ENCODE results near the gene ADGRF5.

The ADGRF5 gene

DNA sequence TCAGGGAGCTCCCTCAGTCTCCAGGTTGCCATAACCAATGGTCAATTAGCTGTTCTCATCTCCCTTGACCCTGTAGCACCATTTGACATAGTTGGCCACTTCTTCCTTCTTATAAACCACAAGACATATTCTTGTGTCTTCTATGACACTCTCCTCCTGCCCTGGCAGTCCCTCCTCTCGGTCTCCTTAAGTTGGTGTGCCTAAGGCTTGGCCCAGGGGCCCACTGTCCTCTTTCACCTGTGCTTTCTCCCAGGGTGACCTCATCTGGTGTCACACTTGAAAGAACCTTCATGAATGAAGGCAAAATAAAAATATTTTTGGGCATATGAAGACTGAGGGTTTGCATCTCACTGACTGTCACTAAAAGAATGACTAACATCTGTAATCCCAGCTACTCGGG, 9.7 kb upstream of the ADGRF5 start:
- Histone ChIP-seq H3K27me3 (replicated peaks in 2 of 5; ENCODE audit: control insufficient read depth in 4 of 5, insufficient read depth in 5 of 5, low read length in 4 of 5) (no peaks in the 10 kb centered on the region), H3K36me3 (ENCODE audit: control insufficient read depth in 4 of 4, insufficient read depth in 4 of 4, low read length in 3 of 4) (no peaks in the 10 kb centered on the region), H3K9me3 (ENCODE audit: control extremely low read depth in 1 of 5, control insufficient read depth in 4 of 5, insufficient read depth in 2 of 5, low read depth in 1 of 5, low read length in 4 of 5) (no peaks in the 10 kb centered on the region), H3K4me3 (ENCODE audit: control insufficient read depth in 1 of 7, extremely low read depth in 1 of 7, insufficient read depth in 4 of 7, low read depth in 2 of 7, low read length in 6 of 7) (no peak overlapping the region), H3K4me1 (ENCODE audit: control extremely low read depth in 1 of 4, control insufficient read depth in 4 of 4, insufficient read depth in 4 of 4, low read length in 3 of 4) (no peaks in the 10 kb centered on the region), H3K27ac (ENCODE audit: insufficient read depth in 1 of 2, low read depth in 1 of 2, low read length in 2 of 2, poor library complexity in 1 of 2, severe bottlenecking in 2 of 2) (no peak overlapping the region)
- CTCF ChIA-PET, result no interaction called here
- POLR2A ChIA-PET, result no interaction called here
- DNase-seq, result no peak
- WGBS (ENCODE audit: insufficient coverage), result 100% methylated on average over 2 of the region's 2 CpGs

- ChIA-PET POLR2A (no interaction called here), CTCF (no interaction called here)
- WGBS (ENCODE audit: insufficient coverage), result 94% methylated on average over 2 of the region's 2 CpGs
- H3K9me3 ChIP-seq (ENCODE audit: control extremely low read depth in 1 of 5, control insufficient read depth in 4 of 5, insufficient read depth in 2 of 5, low read depth in 1 of 5, low read length in 4 of 5), result no peaks in the 10 kb centered on the region
- DNase-seq, result no peak
- no peaks in the 10 kb centered on the region for H3K36me3 ChIP-seq (ENCODE audit: control insufficient read depth in 4 of 4, insufficient read depth in 4 of 4, low read length in 3 of 4)
- H3K4me3 ChIP-seq (ENCODE audit: control insufficient read depth in 1 of 7, extremely low read depth in 1 of 7, insufficient read depth in 4 of 7, low read depth in 2 of 7, low read length in 6 of 7), result no peak overlapping the region
- H3K27ac ChIP-seq (ENCODE audit: insufficient read depth in 1 of 2, low read depth in 1 of 2, low read length in 2 of 2, poor library complexity in 1 of 2, severe bottlenecking in 2 of 2), result no peak overlapping the region
- no peaks in the 10 kb centered on the region for H3K4me1 ChIP-seq (ENCODE audit: control extremely low read depth in 1 of 4, control insufficient read depth in 4 of 4, insufficient read depth in 4 of 4, low read length in 3 of 4)
- no peaks in the 10 kb centered on the region for H3K27me3 ChIP-seq (replicated peaks in 2 of 5; ENCODE audit: control insufficient read depth in 4 of 5, insufficient read depth in 5 of 5, low read length in 4 of 5)
Measured at GRCh38 chr6:46930331-46930730, 8.6 kb upstream of the ADGRF5 start.

GRCh38 chr6:46927066-46927465, 5.3 kb upstream of the ADGRF5 start:
- ChIA-PET CTCF (no interaction called here), POLR2A (no interaction called here)
- Histone ChIP-seq H3K27me3 (replicated peaks in 2 of 5; ENCODE audit: control insufficient read depth in 4 of 5, insufficient read depth in 5 of 5, low read length in 4 of 5) (no peaks in the 10 kb centered on the region), H3K27ac (ENCODE audit: insufficient read depth in 1 of 2, low read depth in 1 of 2, low read length in 2 of 2, poor library complexity in 1 of 2, severe bottlenecking in 2 of 2) (no peak overlapping the region), H3K4me3 (ENCODE audit: control insufficient read depth in 1 of 7, extremely low read depth in 1 of 7, insufficient read depth in 4 of 7, low read depth in 2 of 7, low read length in 6 of 7) (no peak overlapping the region), H3K9me3 (ENCODE audit: control extremely low read depth in 1 of 5, control insufficient read depth in 4 of 5, insufficient read depth in 2 of 5, low read depth in 1 of 5, low read length in 4 of 5) (no peaks in the 10 kb centered on the region), H3K36me3 (ENCODE audit: control insufficient read depth in 4 of 4, insufficient read depth in 4 of 4, low read length in 3 of 4) (no peaks in the 10 kb centered on the region), H3K4me1 (ENCODE audit: control extremely low read depth in 1 of 4, control insufficient read depth in 4 of 4, insufficient read depth in 4 of 4, low read length in 3 of 4) (no peaks in the 10 kb centered on the region)
- no peak for DNase-seq
- WGBS (ENCODE audit: insufficient coverage), result 86% methylated on average over 2 of the region's 5 CpGs

DNA sequence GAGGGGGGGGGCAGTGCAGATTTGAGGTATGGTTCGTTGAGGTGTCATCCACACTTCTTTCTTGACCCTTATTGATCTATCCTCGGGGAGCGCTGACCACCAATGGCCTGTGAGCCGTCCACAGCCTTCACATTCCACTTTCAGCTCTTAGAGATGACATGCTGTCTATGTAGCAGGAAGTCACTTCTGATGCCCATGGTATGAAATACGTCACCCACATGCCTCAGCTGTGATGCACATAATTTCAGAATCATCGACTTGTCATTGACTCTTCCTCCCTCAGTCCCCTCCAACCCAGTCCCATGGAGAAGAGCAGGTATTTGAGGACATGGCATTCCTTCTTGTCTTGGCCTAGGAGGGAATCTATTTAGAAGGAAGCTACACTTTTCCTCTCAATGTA, 4.7 kb upstream of the ADGRF5 start:
- CTCF ChIA-PET, result no interaction called here
- WGBS (ENCODE audit: insufficient coverage), result 100% methylated on average over 4 of the region's 6 CpGs

GRCh38 chr6:46925563-46926253, 4.0 kb upstream of the ADGRF5 start:
- DNase-seq, result no peak
- Histone ChIP-seq H3K36me3 (ENCODE audit: control insufficient read depth in 4 of 4, insufficient read depth in 4 of 4, low read length in 3 of 4) (no peaks in the 10 kb centered on the region), H3K4me1 (ENCODE audit: control extremely low read depth in 1 of 4, control insufficient read depth in 4 of 4, insufficient read depth in 4 of 4, low read length in 3 of 4) (no peaks in the 10 kb centered on the region), H3K27me3 (replicated peaks in 2 of 5; ENCODE audit: control insufficient read depth in 4 of 5, insufficient read depth in 5 of 5, low read length in 4 of 5) (no peaks in the 10 kb centered on the region), H3K9me3 (ENCODE audit: control extremely low read depth in 1 of 5, control insufficient read depth in 4 of 5, insufficient read depth in 2 of 5, low read depth in 1 of 5, low read length in 4 of 5) (no peaks in the 10 kb centered on the region), H3K27ac (ENCODE audit: insufficient read depth in 1 of 2, low read depth in 1 of 2, low read length in 2 of 2, poor library complexity in 1 of 2, severe bottlenecking in 2 of 2) (no peak overlapping the region), H3K4me3 (ENCODE audit: control insufficient read depth in 1 of 7, extremely low read depth in 1 of 7, insufficient read depth in 4 of 7, low read depth in 2 of 7, low read length in 6 of 7) (no peak overlapping the region)
- POLR2A ChIA-PET, result no interaction called here
- 100% methylated on average over 3 of the region's 6 CpGs for WGBS (ENCODE audit: insufficient coverage)
- CTCF ChIA-PET, result no interaction called here

More for the DNA sequence above, 4.7 kb upstream of the ADGRF5 start:
- Histone ChIP-seq H3K27ac (ENCODE audit: insufficient read depth in 1 of 2, low read depth in 1 of 2, low read length in 2 of 2, poor library complexity in 1 of 2, severe bottlenecking in 2 of 2) (no peak overlapping the region), H3K36me3 (ENCODE audit: control insufficient read depth in 4 of 4, insufficient read depth in 4 of 4, low read length in 3 of 4) (no peaks in the 10 kb centered on the region), H3K9me3 (ENCODE audit: control extremely low read depth in 1 of 5, control insufficient read depth in 4 of 5, insufficient read depth in 2 of 5, low read depth in 1 of 5, low read length in 4 of 5) (no peaks in the 10 kb centered on the region), H3K4me3 (ENCODE audit: control insufficient read depth in 1 of 7, extremely low read depth in 1 of 7, insufficient read depth in 4 of 7, low read depth in 2 of 7, low read length in 6 of 7) (no peak overlapping the region), H3K4me1 (ENCODE audit: control extremely low read depth in 1 of 4, control insufficient read depth in 4 of 4, insufficient read depth in 4 of 4, low read length in 3 of 4) (no peaks in the 10 kb centered on the region), H3K27me3 (replicated peaks in 2 of 5; ENCODE audit: control insufficient read depth in 4 of 5, insufficient read depth in 5 of 5, low read length in 4 of 5) (no peaks in the 10 kb centered on the region)
- no peak for DNase-seq
- POLR2A ChIA-PET, result no interaction called here

GRCh38 chr6:46923476-46923875, 1.7 kb upstream of the ADGRF5 start:
- ChIA-PET POLR2A (no interaction called here), CTCF (no interaction called here)
- 100% methylated on average over 6 of the region's 7 CpGs for WGBS (ENCODE audit: insufficient coverage)
- Histone ChIP-seq H3K27ac (ENCODE audit: insufficient read depth in 1 of 2, low read depth in 1 of 2, low read length in 2 of 2, poor library complexity in 1 of 2, severe bottlenecking in 2 of 2) (no peak overlapping the region), H3K4me1 (ENCODE audit: control extremely low read depth in 1 of 4, control insufficient read depth in 4 of 4, insufficient read depth in 4 of 4, low read length in 3 of 4) (no peaks in the 10 kb centered on the region), H3K36me3 (ENCODE audit: control insufficient read depth in 4 of 4, insufficient read depth in 4 of 4, low read length in 3 of 4) (no peaks in the 10 kb centered on the region), H3K27me3 (replicated peaks in 2 of 5; ENCODE audit: control insufficient read depth in 4 of 5, insufficient read depth in 5 of 5, low read length in 4 of 5) (no peaks in the 10 kb centered on the region), H3K9me3 (ENCODE audit: control extremely low read depth in 1 of 5, control insufficient read depth in 4 of 5, insufficient read depth in 2 of 5, low read depth in 1 of 5, low read length in 4 of 5) (no peaks in the 10 kb centered on the region), H3K4me3 (ENCODE audit: control insufficient read depth in 1 of 7, extremely low read depth in 1 of 7, insufficient read depth in 4 of 7, low read depth in 2 of 7, low read length in 6 of 7) (no peak overlapping the region)
- DNase-seq, result no peak

- ChIA-PET POLR2A (no interaction called here), CTCF (interaction anchor here (1.7 kb wide), 1 partner anchor 16 kb away, joined by 4 read pairs; no protein-coding TSS in a partner anchor)
- WGBS (ENCODE audit: insufficient coverage), result 100% methylated on average over 3 of the region's 6 CpGs
- Histone ChIP-seq H3K4me1 (ENCODE audit: control extremely low read depth in 1 of 4, control insufficient read depth in 4 of 4, insufficient read depth in 4 of 4, low read length in 3 of 4) (no peaks in the 10 kb centered on the region), H3K36me3 (ENCODE audit: control insufficient read depth in 4 of 4, insufficient read depth in 4 of 4, low read length in 3 of 4) (no peaks in the 10 kb centered on the region), H3K4me3 (ENCODE audit: control insufficient read depth in 1 of 7, extremely low read depth in 1 of 7, insufficient read depth in 4 of 7, low read depth in 2 of 7, low read length in 6 of 7) (no peak overlapping the region), H3K27ac (ENCODE audit: insufficient read depth in 1 of 2, low read depth in 1 of 2, low read length in 2 of 2, poor library complexity in 1 of 2, severe bottlenecking in 2 of 2) (no peak overlapping the region), H3K9me3 (ENCODE audit: control extremely low read depth in 1 of 5, control insufficient read depth in 4 of 5, insufficient read depth in 2 of 5, low read depth in 1 of 5, low read length in 4 of 5) (no peaks in the 10 kb centered on the region), H3K27me3 (replicated peaks in 2 of 5; ENCODE audit: control insufficient read depth in 4 of 5, insufficient read depth in 5 of 5, low read length in 4 of 5) (no peaks in the 10 kb centered on the region)
- no peak for DNase-seq
Measured at GRCh38 chr6:46921059-46921458, 679 bp downstream of the ADGRF5 start.

Data from common myeloid progenitor, CD34-positive (primary cell).